GF-D8 (cell line): ENCODE data around the gene NAA80.
A peak's percentile ranks its signal among the peaks of the same experiment; 100 is the strongest.

Source experiments
- DNase-seq: peaks from one replicate; lab custom pipeline; 2025; lab: John Stamatoyannopoulos, UW

Gene NAA80

DNA sequence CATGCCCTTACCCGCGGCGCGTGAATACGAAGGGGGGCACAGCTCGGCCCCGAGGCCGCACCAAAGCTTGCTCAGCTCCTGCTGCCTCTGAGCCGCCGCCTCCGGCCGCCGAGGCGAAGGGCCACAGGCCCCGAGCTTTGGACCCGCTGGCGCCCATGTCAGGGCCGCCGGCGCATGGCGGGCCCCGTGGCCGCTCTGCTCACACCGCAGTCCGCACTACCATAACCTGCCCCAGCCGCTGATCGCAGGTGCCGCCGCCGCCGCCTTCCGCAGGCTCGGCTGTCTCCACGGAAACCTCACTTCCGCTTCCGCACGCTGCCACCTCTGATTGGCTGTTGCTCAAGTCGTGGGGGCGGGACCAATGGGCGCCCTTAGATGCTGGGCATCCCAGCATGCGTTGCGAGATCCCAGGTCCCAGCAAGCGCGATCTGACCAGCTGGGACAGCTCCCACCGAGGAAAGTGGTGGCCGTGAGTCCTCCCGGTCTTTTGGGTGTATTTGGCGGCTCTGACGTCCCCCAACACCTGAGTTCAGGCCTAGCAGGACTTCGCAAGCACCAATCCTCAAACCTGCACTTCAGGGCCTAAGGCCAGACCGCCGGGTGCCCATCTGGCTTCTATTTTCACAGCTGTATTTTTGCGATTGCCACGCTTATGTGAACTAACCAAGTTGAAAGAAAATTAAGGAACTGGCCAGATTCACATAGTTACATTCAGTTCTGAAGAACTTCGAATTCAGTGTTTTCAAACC lies 28.9 kb upstream of the NAA80 start, which contains the start of gene TUSC2:
Gene TUSC2, minus strand, starts transcription at position 281 of the 749 bp plus-strand sequence. Its CDS starts 124 bp downstream, at position 157.
- peak; percentile 90 for DNase-seq

DNA sequence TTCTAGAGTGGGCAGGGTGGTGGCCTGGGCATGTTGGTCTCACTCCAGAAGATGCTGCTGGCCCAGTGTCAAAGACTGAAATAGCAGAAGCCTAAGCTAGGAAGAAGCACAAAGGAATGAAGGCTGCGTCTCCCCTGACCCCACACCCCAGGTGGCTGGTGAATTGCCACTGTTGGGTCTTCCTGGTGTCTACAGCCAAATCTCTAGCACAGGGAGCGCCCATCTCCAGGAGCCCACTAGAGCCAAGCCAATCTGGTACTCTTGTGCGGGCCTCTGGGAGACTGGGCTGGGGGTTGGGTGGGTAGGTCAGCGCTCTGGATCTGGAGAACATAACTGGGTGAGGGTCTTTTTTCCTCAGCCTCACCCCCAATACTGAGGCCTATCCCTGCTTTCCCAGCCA lies 27.9 kb upstream of the NAA80 start:
- no peak for DNase-seq

DNA sequence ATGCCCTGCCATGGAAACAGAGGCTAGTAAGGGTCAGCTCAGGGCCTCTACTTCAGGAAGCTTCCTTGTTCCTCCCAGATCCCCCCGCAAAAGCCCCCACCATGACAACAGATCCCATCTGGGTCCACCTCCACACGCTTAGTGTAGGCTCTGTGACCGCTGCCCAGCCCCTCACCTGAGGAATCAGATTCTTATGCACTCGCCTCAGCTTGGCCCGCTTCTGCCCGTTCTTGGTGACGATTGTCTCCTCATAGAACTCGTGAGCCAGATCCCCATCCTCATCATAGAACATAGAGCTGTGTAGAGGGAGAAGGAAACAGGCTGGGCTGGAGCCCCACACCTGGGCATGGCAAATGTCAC lies 27.0 kb upstream of the NAA80 start:
- DNase-seq = no peak

DNA sequence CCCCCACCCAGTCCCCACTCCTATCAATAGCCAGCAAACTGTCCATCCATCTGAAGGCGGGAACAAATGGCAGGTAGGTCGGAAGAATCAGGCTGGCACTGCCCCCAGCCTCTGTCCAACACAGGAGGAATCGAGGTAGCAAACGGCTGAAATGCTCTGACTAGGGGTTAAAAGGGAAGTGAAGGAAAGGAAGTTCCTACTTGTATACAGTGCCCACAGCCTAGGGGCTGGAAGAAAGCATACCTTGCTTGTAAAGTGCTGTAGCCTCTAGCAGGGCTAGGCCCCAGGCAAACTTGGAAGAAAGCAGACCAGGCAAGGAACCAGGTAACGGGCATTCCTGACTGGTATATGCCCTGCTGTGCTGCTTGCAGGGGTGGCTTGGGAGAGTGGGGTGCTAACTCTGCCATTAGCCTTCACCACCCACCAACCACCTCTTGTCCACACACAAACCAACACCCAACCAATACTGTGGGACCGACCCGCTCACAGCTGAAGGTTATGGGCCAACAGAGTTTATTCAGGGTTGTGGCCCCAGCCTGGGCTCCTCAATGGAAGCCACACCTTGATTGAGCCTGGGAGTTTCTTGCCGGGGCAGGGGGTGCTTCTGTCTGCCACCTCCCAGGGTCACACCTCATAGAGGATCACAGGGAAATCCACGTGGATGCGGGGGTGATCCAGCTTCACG lies 26.4 kb upstream of the NAA80 start:
- no peak for DNase-seq

DNA sequence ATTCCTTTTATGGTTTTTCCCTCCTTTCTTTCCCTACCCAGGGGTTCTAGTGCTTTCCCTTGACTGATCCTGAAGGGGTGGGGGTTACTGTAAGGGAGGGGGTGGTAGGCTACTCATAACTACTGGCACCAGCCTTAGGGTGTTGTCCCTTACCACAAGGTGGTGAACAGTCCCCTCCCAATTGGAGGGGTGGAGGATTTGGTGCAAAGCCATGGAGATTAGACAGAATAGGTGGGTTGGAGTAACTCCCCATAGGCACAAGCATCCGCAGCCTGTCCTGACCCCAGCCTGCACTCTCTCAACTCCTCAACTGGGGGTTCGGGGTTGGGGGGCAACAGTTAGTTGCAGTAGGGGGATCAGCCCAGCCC lies 25.9 kb upstream of the NAA80 start:
- no peak for DNase-seq

DNA sequence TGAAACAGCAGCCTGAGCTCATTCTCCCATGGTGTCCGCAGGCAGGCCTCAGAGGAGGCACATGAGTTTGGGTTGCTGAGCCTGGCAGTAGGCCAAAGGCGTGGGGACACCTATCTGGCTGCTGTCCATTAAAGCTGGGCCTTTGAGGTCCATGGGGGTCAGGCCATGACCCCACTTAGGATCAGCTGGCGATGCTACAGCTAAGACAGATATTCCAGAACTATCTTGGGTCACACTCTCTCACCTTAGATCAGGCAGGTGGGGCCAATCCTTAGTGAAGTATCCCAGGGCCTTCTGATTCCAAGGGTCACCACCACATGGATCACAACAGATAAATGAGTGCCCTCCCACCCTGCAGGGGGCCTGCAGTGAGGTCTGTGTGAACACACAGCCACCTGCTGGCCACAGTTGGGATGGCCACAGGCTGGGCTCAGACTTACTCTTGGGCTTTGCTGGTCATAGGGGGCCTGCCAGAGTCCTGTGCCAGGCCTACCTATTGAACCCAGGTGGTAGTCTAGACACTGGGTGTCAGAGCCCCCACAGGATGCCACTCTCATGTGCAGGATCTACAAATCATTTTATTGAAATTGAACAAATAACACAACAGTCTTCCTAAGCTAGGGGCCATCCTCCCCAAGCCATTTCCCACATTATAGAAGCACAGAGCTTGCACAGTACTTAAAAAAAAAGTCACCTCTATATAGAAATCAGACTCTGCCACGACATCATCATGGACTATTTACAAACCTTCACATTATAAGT lies 25.3 kb upstream of the NAA80 start:
- DNase-seq = peak; percentile 32

DNA sequence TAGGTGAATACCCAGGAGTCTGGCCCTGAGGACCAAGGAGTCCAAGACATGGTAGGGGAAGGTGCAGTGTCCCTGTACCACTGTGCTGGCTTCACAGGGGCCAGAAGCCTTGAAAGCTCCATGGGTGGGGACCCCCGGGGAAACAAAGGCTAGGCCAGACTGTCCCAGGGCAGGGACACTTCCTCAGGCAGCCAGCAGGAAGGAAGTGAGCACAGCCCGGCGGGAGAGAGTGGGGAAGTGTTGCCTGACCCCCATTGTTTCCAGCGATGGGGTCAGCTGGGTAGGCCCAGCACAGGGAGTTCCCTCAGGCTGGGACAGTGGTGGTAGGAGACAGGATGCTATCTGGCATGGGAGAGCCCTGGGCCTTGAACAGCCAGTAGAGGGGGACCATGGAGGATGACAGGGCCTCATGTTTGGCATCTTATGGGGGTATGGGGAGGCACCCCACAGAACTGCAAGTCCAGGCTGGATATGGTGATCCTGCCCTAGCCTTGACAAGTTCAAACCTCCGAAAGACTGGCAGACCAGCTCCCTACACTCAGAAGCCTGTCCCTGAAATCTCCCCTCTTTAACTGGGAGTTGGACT lies 24.5 kb upstream of the NAA80 start:
- DNase-seq = no peak

DNA sequence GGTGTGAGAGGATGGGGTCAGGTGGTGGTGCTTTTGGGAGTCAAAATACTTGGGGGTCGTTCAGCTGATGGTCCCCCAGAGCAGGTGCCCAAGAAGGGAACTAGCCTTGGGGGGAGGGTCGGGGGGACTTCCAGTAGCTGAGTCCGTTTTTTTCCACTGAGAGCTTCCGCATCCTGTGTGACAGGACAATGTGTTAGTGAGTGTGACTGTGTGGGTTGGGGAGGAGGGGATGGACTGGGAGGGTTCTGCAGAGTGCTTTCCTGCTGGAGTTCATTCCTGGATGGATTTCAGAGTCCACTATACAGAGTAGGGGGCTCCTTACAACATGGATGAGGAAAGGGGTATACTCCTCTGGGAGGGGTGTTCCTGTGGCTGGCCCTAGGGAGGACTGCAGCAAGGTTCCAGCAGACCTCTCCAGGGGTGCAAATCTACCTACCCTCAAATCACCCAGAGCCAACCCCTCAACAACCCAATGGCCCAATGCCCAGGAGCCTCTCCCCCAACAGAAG lies 23.9 kb upstream of the NAA80 start:
- DNase-seq = no peak

DNA sequence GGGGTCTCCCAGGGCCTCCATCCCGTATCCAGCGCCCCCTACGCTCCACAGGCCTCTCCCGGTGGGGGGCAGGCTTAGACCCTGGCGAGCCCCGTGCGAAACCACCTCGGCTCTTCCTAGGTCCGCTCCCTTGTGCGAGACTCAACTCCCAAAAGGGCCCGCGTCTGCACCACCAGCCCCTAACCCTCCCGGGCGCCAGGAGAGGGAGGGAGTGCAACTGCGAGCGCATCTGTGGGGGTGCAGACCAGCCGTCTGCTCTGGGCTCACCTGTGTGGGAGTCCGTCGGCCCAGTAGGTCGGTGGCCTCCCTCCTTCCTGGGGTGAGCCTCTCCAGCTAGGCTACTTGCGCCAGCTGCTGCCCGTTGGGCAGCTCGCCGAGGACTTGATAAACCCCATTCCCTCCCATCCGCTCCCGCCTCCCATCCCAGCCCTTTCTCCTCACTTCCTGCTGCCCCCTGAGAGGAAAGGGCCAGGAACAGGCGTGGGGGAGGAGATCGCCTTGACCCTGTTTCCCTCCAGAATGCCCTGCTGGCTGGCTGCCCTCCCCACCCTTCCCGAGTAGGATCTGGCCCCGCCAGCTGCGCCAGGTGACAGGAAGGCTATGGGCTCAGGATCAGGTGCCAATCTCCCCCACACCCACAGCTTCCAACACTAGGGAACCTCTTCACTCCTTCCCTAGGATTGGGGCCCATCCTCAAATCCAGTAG lies 23.3 kb upstream of the NAA80 start, which contains the start of gene HYAL2:
Gene HYAL2, minus strand, starts transcription at position 360 of the 706 bp plus-strand sequence. CDS start 2,256 bp downstream, outside the sequence.
- DNase-seq = no peak

DNA sequence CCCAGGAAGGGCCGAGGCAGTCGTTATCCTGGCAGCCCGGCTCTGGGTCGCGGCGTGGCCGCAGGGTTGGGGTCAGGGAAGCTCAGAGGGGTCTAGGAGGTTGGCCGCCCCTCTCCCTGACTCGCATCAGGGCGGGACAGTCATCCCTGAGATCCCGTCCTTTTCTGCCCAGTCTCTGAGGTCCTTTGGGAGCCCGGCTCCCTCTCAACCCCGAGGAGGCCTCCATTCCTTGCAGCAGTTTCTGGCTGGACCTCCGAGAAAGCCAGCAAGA lies 22.8 kb upstream of the NAA80 start:
- no peak for DNase-seq

DNA sequence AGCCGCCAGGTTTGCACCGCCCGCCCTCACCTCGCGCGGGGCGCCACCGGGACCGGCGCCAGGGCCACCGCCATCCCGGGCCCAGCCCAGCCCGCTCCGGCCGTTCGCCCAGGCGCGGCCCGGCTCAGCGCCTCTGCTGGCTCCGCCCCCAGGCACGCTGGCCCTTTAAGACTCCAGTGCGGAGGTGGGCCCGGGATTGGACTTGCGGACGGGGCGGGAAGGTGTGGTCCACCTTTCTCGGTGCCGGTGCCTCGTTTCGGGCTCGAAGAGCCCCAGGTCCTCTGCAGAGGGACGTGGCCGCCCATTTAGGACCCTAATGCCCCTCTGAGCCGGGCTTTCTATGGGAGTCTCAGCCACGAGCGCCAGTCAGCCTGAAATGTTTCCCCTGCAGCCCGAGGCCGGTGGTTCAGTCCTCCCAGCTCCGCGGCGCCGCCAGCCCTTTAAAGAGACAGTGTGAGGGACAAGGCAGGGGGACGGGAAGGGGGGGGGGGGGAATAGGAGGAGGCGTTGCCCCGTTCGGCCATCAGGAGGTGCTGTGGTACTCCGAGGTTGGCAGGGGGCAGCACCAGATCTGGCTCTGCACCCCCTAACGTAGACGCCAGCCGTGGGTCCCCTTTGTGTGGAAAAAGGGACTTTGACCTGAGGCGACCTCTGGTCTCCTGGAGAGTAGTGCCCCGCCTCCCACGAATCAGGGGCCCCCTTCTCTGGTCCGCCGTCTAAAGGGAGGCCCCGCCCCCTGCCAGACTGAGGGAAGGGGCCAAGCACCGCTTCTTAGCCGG lies 22.3 kb upstream of the NAA80 start:
- peak; percentile 60 for DNase-seq

DNA sequence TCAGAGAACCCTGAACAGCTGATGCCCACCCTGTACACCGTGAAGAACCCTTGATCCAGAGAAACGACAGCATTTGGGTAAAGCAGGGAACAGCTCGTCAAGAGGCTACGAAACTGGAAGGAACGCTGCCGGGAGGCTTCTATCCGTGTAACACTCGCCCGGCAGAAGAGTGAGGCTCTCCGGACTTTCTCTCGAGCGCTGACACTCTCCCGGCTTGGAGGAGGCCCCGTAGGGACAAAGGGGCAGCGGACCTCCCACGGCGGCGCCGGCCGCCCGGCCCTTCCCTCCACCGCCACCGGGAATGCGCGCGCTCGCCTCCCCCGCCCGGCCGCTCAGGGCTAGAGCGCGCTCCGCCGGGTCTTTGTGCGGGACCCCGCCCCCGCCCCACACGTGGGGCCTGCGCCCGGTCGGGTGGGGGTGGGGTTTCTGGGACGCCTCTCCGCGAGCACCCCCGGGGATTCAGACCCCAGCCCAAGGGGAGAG lies 21.7 kb upstream of the NAA80 start:
- no peak for DNase-seq

DNA sequence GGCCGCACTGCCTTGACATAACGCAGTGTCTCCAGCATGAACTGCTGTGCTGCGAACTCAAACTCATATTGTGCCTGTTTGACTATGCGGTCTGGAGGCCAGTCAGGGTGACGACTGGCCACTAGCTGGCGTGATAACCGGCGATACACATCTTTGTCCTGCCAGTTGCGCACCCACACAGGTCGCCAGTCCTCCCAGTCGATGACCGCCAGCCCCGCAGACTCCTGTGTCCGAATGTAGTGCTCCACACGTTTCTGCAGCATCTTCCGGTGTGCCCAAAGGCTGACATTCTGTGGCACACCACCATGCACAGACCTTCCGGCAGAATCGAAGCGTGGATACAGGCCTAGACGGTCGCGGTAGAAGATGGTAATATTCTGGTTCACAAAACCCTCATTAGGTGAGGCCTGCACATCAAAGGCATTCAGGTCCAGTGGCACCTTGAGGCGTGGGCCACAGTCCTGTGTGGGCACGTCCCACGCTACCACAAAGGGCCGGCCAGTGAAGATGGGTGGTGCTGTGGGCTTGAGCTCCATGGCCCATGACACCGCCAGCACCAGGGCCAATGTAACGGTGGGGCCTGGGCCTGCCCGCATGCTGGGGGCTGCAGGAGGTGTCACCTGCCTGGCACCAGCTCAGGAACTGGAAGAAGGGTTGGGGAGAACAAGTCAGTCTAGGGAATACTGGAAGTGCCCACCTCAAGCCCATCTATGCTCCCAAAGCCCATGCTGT lies 20.9 kb upstream of the NAA80 start:
- no peak for DNase-seq

DNA sequence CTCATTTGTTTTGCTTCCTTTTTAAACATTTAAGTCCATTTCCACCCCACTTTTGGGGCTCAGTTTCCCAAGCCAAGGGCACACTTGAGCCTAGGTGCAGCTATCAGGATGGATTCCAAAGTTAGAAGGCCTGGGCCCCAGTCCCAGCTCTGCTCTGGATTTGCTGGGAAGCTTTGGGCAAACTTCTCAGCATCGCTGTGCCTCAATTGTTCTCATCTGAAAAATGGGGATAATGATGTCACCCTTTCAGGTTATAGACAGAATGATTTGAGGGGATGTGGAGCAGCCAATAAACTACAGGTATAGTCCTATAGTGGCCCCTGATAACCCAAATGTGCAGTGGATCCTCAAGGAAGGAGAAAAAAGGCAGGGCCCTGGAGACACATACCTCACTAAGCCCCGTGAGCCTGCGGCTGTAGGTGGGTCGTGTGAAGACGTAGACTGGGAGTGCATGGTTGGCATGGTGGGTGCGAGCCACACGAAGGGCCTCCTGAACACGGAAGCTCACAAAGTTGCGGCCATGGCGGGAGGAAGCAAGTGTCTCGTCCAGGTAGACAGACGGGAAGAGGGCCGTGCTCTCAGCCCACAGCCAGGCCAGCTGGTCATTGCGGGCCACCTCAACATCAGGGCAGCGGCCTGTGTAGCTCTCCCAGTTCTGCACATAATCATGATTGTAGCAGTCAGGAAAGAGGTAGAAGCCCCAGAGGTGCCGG lies 20.1 kb upstream of the NAA80 start:
- DNase-seq = no peak

DNA sequence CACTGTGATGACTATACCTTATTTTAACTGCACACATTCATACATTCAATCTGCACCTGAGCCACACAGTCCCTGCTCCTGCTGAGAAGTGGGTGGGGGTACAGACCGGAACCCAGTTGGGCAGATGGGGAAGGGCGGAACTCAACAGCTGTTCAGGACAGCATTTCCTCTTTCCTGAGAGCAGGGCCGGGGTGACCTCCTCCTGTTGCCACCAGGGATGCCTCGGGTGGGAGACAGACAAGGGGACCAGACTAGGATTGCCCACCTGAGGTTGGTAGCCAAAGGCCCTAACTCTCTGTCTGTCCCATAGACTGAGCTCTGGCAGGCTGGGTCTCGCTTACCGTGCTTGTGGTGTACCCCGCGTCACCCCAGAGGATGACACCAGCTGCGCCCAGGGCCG lies 19.4 kb upstream of the NAA80 start:
- DNase-seq = no peak

DNA sequence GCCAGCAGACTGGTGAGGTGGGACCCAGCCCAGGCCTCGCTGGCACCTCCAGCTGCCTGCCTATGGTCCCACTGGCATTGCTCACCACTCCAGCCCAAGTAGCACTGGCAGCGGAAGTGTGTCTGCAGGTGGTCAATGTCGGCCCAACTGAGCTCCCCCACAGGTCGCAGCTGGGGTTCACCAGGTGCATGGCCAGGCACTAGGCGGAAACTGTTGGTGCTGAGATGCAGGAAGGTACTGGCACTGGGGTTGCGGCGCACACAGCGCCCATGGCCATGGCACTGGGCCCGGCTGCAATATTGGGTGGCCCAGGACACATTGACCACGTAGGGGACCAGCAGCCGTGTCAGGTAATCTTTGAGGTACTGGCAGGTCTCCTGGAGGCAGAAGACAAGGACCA lies 19.0 kb upstream of the NAA80 start:
- no peak for DNase-seq

DNA sequence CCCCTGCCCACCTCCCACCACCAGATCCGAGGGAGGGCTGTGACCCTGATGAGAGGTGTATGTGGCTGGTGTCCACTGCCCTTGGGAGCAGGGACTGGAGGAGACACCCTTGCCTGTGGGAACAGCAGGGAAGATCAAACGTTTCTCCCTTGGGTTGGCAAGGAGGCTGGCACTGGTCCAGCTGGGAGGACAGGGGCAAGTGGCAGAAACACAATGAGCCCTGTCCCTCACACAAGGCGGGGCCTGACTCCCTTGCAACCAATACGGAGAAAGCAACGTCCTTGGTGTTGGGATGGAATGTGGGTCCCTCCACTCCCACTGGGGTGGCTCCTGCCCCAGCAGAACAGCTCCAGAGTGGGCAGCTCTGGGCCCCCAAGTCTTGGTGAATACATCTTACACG lies 18.1 kb upstream of the NAA80 start:
- DNase-seq = no peak

DNA sequence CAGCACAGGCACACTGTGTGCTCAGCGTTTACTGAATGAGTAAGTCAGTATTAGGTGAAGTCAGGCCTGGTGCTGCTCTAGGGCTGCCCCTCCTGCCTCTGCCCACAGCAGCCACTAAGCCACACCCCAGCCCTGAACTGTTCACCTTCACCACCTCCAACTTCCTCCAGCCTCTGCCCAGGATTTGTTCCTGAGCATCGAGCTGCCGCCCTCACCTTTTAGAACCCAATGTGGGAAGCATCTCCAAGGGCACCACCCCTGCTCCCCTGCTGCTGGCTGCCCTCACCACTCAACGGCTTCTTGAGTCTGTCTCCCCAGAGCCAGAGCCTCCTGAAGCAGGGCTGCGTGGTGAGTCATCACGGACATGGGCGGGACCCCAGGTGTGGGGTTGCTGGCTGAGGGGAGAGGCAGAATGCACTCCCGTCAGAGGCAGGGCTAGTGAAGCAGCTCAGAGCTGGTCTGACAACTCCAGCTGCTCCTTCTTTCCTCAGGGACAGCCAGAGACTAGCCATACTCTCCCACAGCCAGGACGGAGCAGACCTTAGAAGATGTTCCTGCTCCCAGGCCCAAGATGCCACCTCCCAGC lies 17.5 kb upstream of the NAA80 start:
- DNase-seq = no peak

DNA sequence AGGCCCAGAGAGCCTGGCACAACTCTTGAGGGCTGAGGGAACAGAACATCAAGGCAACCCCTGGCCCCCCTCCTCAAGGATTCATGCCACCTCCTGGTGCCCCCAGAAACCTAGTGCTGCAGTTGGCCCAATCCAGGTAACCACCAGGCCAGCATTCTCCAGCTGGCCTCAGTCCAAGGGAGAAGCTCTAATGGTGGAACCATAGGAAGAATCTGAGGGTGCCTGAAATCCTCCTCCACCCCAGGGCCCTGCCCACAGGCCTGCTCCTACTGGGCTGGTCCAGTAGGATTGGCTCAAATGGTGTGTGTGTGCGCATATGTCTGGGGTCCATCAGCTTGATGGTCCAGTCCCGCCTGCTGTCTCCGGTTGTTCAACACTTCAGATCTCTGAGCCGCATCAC lies 15.6 kb upstream of the NAA80 start:
- no peak for DNase-seq
